ENCODE results near the gene FAM236C. TPM values are rescaled to one million over a fixed set of nuclear protein-coding genes. Genes with fewer than 3 reads are reported as not detected.
"Not testable (repeated sequence)": the region's sequence is repeated elsewhere in the genome, so short reads cannot be mapped to it uniquely, and the experiment has no call there.

The FAM236C gene
- total RNA-seq: not detected

DNA sequence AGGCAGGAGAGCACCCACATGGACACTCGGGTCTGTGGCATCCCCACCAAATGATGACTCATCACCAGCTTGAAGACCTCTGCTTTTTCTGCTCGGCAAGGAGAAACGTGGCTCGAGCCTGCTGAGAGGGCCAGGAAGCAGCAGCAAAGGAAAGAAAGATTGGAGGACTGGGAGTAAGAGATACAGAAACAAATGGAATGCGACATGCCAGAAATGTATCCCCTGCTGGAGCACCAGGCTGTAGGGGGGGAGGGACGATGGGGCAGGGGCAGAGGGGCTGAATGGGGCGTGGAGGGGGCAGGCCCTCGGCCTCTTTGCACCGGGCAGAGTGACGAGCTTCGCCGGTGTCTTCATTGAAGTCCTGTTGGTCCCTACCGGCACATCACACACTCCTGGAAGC, at the start of gene FAM236C:
FAM236C (plus strand) TSS at position 301 of the 400 bp plus-strand sequence. CDS start 100 bp downstream, outside the sequence.
- H3K4me3 ChIP-seq; ATAC-seq (ENCODE audit: low FRiP score in 2 of 2); H3K36me3 ChIP-seq; H3K9me3 ChIP-seq; H3K27ac ChIP-seq; H3K27me3 ChIP-seq; DNase-seq; H3K4me1 ChIP-seq: not testable (repeated sequence)
- no CpG with 5 or more reads among the region's 13 CpGs for WGBS, 2 donors

DNA sequence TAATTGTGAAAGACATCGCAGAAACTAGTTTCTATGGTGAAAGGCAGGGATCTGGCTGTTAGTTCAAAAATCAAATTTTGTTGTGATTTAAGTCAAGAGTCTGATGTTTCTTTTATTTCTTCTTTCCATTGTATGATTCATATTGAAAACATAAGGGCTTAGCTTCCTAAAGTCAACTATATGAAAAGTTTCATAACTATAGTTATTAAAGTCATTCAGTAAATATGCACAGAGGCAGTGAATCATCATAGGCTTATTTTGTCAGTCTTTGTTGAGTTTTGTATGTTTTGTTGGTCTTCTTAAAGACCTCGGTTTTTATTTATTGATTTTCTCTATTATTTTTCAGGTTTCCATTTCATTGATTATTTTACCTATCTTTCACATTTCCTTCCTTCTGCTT, 29.5 kb upstream of the FAM236C start:
- not testable (repeated sequence) for H3K9me3 ChIP-seq; H3K4me3 ChIP-seq; H3K36me3 ChIP-seq; DNase-seq; H3K4me1 ChIP-seq; H3K27me3 ChIP-seq; H3K27ac ChIP-seq; ATAC-seq (ENCODE audit: low FRiP score in 2 of 2)
- no CpG with 5 or more reads among the region's 2 CpGs for WGBS, 2 donors

DNA sequence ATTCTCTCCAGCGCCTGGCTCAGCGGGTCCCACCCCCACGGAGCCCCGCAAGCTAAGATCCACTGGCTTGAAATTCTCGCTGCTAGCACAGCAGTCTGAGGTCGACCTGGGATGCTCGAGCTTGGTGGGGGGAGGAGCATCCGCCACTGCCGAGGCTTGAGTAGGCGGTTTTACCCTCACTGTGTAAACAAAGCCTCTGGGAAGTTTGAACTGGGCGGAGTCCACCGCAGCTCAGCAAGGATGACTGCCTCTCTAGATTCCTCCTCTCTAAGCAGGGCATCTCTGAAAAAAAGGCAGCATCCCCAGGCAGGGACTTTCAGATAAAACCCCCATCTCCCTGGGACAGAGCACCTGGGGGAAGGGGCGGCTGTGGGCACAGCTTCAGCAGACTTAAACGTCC, 22.7 kb upstream of the FAM236C start:
- not testable (repeated sequence) for DNase-seq; H3K4me3 ChIP-seq; H3K36me3 ChIP-seq; H3K9me3 ChIP-seq; H3K27me3 ChIP-seq; H3K27ac ChIP-seq; ATAC-seq (ENCODE audit: low FRiP score in 2 of 2); H3K4me1 ChIP-seq
- no CpG with 5 or more reads among the region's 14 CpGs for WGBS, 2 donors

DNA sequence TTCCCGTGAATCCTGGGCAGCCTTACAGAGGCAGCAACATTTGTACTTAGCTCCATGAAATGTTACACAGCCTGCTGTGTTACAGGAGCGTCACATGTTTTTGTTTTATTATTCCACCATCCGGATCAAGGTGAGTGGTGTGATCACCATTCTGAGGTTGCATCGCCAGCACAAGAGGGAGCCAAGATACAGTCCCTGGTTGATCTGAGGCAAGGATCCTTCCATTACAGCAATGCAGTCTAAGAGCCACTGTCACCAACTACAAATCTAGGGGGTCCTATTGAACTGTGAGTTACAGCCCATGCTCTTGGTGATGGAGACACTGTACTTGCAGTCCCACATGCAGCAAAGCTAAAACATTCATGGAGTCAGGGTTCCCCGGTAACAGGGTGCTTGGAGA, 3.7 kb downstream of the FAM236C start:
- H3K36me3 ChIP-seq; ATAC-seq (ENCODE audit: low FRiP score in 2 of 2); H3K4me1 ChIP-seq; H3K27me3 ChIP-seq; H3K27ac ChIP-seq; DNase-seq; H3K9me3 ChIP-seq; H3K4me3 ChIP-seq: not testable (repeated sequence)
- WGBS, 2 donors: 100% methylated on average over 1 of the region's 5 CpGs; no CpG with 5 or more reads in 1 of the 2 donors

DNA sequence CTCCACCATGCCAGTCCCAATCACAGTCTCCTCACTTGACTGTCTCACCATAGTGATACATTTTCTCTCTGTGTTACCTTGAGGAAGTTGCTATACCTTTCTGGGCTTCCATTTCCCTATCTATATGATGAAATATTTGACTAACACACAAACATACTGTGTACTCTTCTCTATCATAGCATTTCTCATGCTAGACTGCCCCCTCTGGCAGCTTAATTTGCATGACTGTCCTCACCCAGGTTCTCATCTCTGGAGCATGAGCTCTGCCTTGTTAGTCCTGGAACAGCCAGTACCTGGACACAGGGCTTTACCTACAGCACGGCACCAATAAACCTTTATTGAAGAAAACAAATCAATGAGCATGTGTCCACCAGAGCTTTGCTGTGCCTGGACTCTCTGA, 19.9 kb downstream of the FAM236C start:
- ATAC-seq (ENCODE audit: low FRiP score in 2 of 2); DNase-seq: not testable (repeated sequence)
- WGBS, 2 donors: no CpG with 5 or more reads among the region's 1 CpG

DNA sequence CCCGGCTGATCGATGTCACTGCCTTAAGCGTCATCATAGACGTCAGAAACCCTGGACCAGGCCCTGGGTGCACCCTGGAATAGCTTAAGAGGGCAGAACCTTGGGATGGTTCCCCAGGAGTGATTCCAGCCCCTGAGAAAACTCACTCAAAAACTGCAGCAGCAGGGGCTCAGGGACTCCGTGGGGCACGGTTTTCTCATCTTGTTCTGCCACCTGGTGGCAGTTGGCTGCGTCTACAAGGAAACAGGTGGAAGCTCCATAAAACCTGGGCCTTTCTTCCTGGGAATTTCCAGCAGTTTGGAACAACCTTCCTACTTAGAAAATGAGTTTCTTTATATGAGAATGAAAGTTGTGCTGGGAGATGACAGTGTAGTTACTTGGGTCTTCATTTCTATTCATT, 24.0 kb downstream of the FAM236C start:
- not testable (repeated sequence) for H3K36me3 ChIP-seq; ATAC-seq (ENCODE audit: low FRiP score in 2 of 2); H3K27me3 ChIP-seq; H3K4me3 ChIP-seq; H3K4me1 ChIP-seq; H3K9me3 ChIP-seq; H3K27ac ChIP-seq; DNase-seq
- WGBS, 2 donors: no CpG with 5 or more reads among the region's 7 CpGs

More for the DNA sequence above, 19.9 kb downstream of the FAM236C start:
- not testable (repeated sequence) for H3K27me3 ChIP-seq, H3K36me3 ChIP-seq, H3K4me1 ChIP-seq, H3K9me3 ChIP-seq, H3K27ac ChIP-seq, H3K4me3 ChIP-seq

DNA sequence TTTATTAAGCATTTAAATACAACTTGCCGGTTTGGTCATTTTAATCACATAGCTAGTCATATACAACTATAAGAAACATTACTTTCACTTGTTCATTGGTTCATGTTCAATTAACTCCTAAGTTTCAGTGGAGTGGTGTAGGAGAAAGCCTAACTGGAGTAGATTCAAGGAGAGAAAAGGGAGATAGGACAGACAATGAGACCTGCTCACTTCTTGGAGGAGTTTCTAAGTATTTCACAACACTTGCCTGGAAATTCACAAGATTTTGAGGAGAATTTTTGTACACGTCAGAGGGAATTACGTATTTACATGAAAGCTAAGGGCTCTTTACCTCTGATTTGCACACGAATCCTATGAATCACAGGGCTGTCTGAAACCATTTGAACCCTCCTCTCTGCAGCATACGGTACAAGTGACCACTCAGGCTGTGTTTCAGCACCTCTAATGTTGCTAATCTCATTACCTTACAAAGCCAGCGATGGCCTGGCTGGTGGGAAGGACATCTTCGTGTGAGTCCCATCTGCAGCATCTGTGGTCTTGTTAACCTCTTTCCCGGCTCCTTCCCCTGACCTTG, 24.6 kb downstream of the FAM236C start:
- H3K4me3 ChIP-seq; H3K27ac ChIP-seq; H3K36me3 ChIP-seq; H3K9me3 ChIP-seq; H3K27me3 ChIP-seq; H3K4me1 ChIP-seq; DNase-seq; ATAC-seq (ENCODE audit: low FRiP score in 2 of 2): not testable (repeated sequence)
- no CpG with 5 or more reads among the region's 8 CpGs for WGBS, 2 donors

DNA sequence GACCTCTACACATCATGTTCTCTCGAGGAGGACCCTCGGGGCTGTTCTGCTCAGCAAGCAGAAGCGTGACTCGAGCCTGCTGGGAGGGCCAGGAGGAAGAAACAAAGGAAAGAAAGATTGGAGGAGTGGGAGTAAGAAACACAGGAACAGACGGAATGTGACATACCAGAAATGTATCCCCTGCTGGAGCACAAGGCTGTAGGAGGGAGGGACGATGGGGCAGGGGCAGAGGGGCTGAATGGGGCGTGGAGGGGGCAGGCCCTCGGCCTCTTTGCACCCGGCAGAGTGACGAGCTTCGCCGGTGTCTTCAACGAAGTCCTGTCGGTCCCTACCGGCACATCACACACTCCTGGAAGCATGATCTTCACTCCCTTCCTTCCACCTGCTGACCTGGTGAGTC, 25.5 kb downstream of the FAM236C start, which contains the start of gene FAM236A:
FAM236A (plus strand) TSS at position 301 of the 400 bp plus-strand sequence; CDS start at position 358, 57 bp downstream.
- not testable (repeated sequence) for ATAC-seq (ENCODE audit: low FRiP score in 2 of 2); H3K4me1 ChIP-seq; H3K4me3 ChIP-seq; H3K9me3 ChIP-seq; H3K36me3 ChIP-seq; H3K27me3 ChIP-seq; DNase-seq; H3K27ac ChIP-seq
- WGBS, 2 donors: no CpG with 5 or more reads among the region's 15 CpGs

DNA sequence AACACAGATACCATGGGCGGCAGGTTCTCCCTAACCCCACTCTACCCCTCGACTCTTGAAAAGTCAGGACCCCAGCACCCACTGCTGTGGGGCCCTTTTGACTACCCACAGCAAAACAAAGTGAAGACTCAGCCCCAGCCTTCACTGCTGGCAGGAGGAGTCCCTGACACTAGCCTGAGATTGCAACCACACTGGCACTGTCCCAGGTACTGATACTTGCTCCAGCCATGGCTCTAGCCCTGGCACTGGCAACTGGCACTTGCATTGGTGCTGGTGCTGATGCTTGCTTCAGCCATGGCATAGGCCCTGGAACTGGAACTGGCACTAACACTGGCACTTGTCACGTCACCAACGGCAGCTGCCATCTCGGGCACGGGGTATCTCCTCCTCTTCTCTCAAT, 29.9 kb downstream of the FAM236C start:
- ATAC-seq (ENCODE audit: low FRiP score in 2 of 2); H3K4me3 ChIP-seq; H3K36me3 ChIP-seq; H3K27ac ChIP-seq; H3K4me1 ChIP-seq; DNase-seq; H3K27me3 ChIP-seq; H3K9me3 ChIP-seq: not testable (repeated sequence)
- no CpG with 5 or more reads among the region's 6 CpGs for WGBS, 2 donors

DNA sequence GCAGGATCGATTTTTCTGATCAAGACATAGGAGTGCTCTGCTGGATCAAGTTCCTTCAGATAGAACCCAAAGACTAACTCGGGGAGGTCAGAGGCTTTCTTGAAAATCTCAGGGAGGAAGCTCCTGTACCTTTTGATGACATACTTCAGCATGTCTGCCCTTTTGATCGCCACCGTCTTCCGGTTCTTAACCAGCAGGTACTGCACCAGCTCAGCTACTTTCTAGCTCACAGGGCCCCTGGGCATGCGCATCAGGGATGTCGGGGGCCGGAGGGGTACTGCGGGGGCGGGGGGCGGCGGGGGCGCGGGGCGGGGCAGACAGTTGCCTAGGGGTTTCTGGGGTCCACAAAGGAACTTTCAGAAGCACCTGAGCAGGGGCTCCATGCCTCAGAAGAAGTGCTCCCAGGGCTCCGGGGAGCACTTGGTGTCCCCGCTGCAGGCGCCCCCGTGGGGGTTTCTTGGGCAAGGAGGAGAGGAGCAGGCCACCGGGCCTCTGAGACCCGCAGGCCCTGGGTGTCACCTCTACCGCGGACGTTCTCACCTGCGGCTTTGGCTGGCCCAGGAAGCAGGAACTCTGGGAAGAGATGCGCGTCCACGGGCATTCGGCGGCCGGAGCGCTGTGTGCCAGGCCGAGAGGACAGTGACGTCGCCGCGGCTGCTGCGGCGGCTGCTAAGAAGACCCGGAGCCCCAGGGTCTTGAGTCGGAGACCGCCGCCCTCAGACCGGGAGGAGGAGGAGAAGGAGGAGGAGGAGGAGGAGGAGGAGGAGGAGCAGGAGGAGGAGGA, 30.8 kb downstream of the FAM236C start:
- not testable (repeated sequence) for H3K36me3 ChIP-seq; H3K27ac ChIP-seq; H3K9me3 ChIP-seq; ATAC-seq (ENCODE audit: low FRiP score in 2 of 2); DNase-seq; H3K27me3 ChIP-seq; H3K4me3 ChIP-seq; H3K4me1 ChIP-seq
- WGBS, 2 donors: no CpG with 5 or more reads among the region's 44 CpGs

DNA sequence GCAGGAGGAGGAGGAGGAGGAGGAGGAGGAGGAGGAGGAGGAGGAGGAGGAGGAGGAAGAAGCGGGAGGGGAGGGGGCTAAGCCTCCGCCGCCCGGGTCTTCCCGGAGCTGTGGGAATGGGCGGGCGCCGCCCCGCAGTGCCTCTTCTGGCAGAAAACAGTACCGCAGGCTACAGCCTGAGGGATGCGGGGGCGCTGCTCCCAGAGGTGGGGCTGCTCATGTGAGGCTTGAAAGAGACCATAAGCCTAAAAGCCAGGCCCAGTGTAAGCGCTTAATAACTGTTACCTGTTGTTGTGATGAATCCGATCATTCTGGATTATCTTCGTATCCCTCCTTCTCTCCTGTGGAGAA, 31.4 kb downstream of the FAM236C start, which contains the start of gene DMRTC1:
DMRTC1 (minus strand) TSS at position 19 of the 351 bp plus-strand sequence. CDS start 68,143 bp downstream, outside the sequence.
- not testable (repeated sequence) for H3K27ac ChIP-seq, H3K27me3 ChIP-seq, H3K4me3 ChIP-seq, DNase-seq, H3K4me1 ChIP-seq, H3K36me3 ChIP-seq, H3K9me3 ChIP-seq
- peak; percentile 69 to 81 for ATAC-seq (ENCODE audit: low FRiP score in 2 of 2)
- WGBS, 2 donors: no CpG with 5 or more reads among the region's 15 CpGs

DNA sequence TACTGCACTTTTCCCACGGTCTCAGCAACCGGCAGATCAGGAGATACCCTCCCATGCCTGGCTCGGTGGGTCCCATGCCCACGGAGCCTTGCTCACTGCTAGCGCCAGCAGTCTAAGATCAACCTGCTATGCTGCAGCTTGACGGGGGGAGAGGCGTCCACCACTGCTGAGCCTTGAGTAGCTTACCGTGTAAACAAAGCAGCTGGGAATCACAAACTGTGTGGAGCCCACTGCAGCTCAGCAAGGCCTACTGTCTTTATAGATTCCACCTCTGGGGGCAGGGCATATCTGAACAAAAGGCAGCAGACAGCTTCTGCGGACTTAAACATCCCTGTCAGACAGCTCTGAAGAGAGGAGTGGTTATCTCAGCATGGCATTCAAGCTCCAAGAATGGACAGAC, 47.6 kb downstream of the FAM236C start:
- not testable (repeated sequence) for DNase-seq; ATAC-seq (ENCODE audit: low FRiP score in 2 of 2); H3K9me3 ChIP-seq; H3K4me1 ChIP-seq; H3K36me3 ChIP-seq; H3K27ac ChIP-seq; H3K27me3 ChIP-seq; H3K4me3 ChIP-seq
- WGBS, 2 donors: no CpG with 5 or more reads among the region's 9 CpGs

All from upper lobe of left lung (tissue), 6 donors.